Lung (tissue), 12 donors: ENCODE measurements around the gene P2RY2. TPM values are rescaled to one million over a fixed set of nuclear protein-coding genes. Genes with fewer than 3 reads are reported as not detected.

Source experiments
- ATAC-seq: fragments of 200-7000 bp; cut with Tn5 transposase; one replicate; pipeline ENCODE4 v1.9.1; 2020; ENCODE audit warnings: moderate number of reproducible peaks; ENCODE audit not compliant: insufficient read depth, low FRiP score
- DNase-seq, 3 donors: peaks; one replicate each; pipeline ENCODE4 v3.0.0-alpha.2; 2013 to 2017
- H3K27ac ChIP-seq, 2 donors: one replicate each; pipeline ENCODE4 v1.5.1; 2013; ENCODE audit warnings: mild to moderate bottlenecking in 2 of 2, moderate library complexity in 2 of 2, control low read depth in 1 of 2, inconsistent platforms in 1 of 2, low read depth in 1 of 2, low read length in 1 of 2
- H3K27me3 ChIP-seq, 3 donors: one replicate each; pipeline ENCODE4 v1.5.1; 2013; ENCODE audit warnings: low read length in 2 of 3; ENCODE audit not compliant: control insufficient read depth in 3 of 3, insufficient read depth in 3 of 3
- H3K36me3 ChIP-seq, 4 donors: one replicate each; pipeline ENCODE4 v1.5.1; 2013; ENCODE audit warnings: low read length in 4 of 4, mild to moderate bottlenecking in 1 of 4, moderate library complexity in 1 of 4; ENCODE audit not compliant: control insufficient read depth in 4 of 4, insufficient read depth in 4 of 4
- H3K4me1 ChIP-seq, 5 donors: one replicate each; pipeline ENCODE4 v1.5.1; 2013; ENCODE audit warnings: low read length in 5 of 5, mild to moderate bottlenecking in 2 of 5, moderate library complexity in 1 of 5; ENCODE audit not compliant: control insufficient read depth in 5 of 5, insufficient read depth in 5 of 5
- H3K4me3 ChIP-seq: one replicate; pipeline ENCODE4 v1.5.1; 2013; ENCODE audit warnings: mild to moderate bottlenecking, control low read depth, moderate library complexity
- H3K9ac ChIP-seq, 2 donors: one replicate each; pipeline ENCODE4 v1.5.1; 2013; ENCODE audit warnings: low read length in 2 of 2, control low read depth in 1 of 2; ENCODE audit not compliant: insufficient read depth in 1 of 2
- H3K9me3 ChIP-seq, 4 donors: one replicate each; pipeline ENCODE4 v1.5.1; 2013; ENCODE audit warnings: low read length in 3 of 4, mild to moderate bottlenecking in 1 of 4, moderate library complexity in 1 of 4; ENCODE audit not compliant: control insufficient read depth in 4 of 4, insufficient read depth in 3 of 4
- WGBS, 2 donors: extraction: QIAGEN DNeasy Blood & Tissue Kit; methylation state at CpG; one replicate each; pipeline ENCODE4 v1.1.7; 2013; 5-methylcytosine and 5-hydroxymethylcytosine counted together
- polyA plus RNA-seq, 2 donors: library from polyadenylated mRNA; stranded (reverse); fragments of 200-250 nt; gene quantifications; one replicate each; pipeline ENCODE4 v1.2.1, GENCODE V29; 2013
- total RNA-seq, 2 donors: library from RNA; depleted of rRNA in 1 of 2; stranded (reverse); fragments of >200 nt in 1 of 2; gene quantifications; one replicate each; pipeline ENCODE4 v1.2.1, GENCODE V29; 2014 to 2021
- TF ChIP-seq, protein P1 (sequence below): IDR thresholded peaks from 2 replicates; pipeline ENCODE4 v1.5.1; 2012; ENCODE audit warnings: mild to moderate bottlenecking; ENCODE audit errors: control extremely low read depth, extremely low read depth
- donor health status: control.
- donor health status: control.
- donor health status: Bipolar disorder and iron deficiency.
- donor health status: healthy.
- donor health status: DM: yes; HTN: yes; CAD: no.

The P2RY2 gene
- total and polyA plus RNA-seq, 4 donors = 3.1 to 13.0 (median 6.5) TPM

- Histone ChIP-seq H3K27me3 (no peaks in the 10 kb centered on the region), H3K4me3 (no peak overlapping the region), H3K36me3 (peaks cover 0 to 4% (median 0%) of the 10 kb centered on the region in 4 donors), H3K4me1 (peaks cover 8 to 34% (median 13%) of the 10 kb centered on the region in 5 donors), H3K9ac (no peak overlapping the region), H3K27ac (peak overlapping the region in 1 of 2 donors; percentile 77), H3K9me3 (no peaks in the 10 kb centered on the region)
- TF ChIP-seq, protein P1, sequence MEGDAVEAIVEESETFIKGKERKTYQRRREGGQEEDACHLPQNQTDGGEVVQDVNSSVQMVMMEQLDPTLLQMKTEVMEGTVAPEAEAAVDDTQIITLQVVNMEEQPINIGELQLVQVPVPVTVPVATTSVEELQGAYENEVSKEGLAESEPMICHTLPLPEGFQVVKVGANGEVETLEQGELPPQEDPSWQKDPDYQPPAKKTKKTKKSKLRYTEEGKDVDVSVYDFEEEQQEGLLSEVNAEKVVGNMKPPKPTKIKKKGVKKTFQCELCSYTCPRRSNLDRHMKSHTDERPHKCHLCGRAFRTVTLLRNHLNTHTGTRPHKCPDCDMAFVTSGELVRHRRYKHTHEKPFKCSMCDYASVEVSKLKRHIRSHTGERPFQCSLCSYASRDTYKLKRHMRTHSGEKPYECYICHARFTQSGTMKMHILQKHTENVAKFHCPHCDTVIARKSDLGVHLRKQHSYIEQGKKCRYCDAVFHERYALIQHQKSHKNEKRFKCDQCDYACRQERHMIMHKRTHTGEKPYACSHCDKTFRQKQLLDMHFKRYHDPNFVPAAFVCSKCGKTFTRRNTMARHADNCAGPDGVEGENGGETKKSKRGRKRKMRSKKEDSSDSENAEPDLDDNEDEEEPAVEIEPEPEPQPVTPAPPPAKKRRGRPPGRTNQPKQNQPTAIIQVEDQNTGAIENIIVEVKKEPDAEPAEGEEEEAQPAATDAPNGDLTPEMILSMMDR = no peak
- ATAC-seq = no peak
- 76 to 83% methylated on average over 10 of the region's 10 CpGs for WGBS, 2 donors
- no peak for DNase-seq
Observed at GRCh38 chr11:73237471-73238290, 19.6 kb downstream of the P2RY2 start.

DNA sequence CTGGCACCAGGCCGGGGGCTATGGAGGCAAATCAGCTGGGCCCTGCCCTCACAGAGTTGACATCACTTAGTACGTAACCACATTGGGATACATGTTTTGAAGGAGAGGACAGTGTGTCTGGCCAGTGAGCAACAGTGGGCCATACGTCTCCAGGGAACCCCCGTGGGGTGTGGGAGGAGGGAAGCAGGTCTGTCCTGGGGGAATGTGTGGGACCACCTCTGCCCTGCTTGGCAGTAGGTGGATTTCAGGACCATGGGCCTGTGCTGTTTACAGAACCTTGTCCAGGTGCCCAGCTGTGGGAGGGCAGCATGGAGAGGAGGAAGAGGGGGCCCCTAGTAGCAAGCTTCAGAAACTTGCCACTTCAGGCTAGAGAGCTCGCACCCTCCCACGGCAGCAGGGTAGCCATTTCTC lies 21.0 kb downstream of the P2RY2 start:
- Histone ChIP-seq H3K4me1 (peaks cover 7 to 29% (median 11%) of the 10 kb centered on the region in 5 donors), H3K27me3 (no peaks in the 10 kb centered on the region), H3K27ac (peak overlapping the region in 1 of 2 donors; percentile 12), H3K36me3 (peaks cover 0 to 4% (median 0%) of the 10 kb centered on the region in 4 donors), H3K9me3 (no peaks in the 10 kb centered on the region), H3K4me3 (no peak overlapping the region), H3K9ac (no peak overlapping the region)
- DNase-seq (no peak), ATAC-seq (no peak)
- TF ChIP-seq, protein P1 = no peak
- 92 to 94% methylated on average over 6 of the region's 6 CpGs for WGBS, 2 donors

- Histone ChIP-seq H3K4me1 (peaks cover 4 to 23% (median 10%) of the 10 kb centered on the region in 5 donors), H3K9me3 (no peaks in the 10 kb centered on the region), H3K27me3 (no peaks in the 10 kb centered on the region), H3K36me3 (peaks cover 0 to 3% (median 0%) of the 10 kb centered on the region in 4 donors), H3K4me3 (no peak overlapping the region), H3K27ac (peak overlapping the region in 1 of 2 donors; percentile 79), H3K9ac (no peak overlapping the region)
- TF ChIP-seq, protein P1 = no peak
- no peak for ATAC-seq
- 87 to 95% methylated on average over 7 of the region's 7 CpGs for WGBS, 2 donors
- no peak for DNase-seq
Observed at GRCh38 chr11:73239571-73240189, 21.6 kb downstream of the P2RY2 start.
